Measurements from ENCODE around the gene ZNF507. TPM values are rescaled to one million over a fixed set of nuclear protein-coding genes. Genes with fewer than 3 reads are reported as not detected.

Gene ZNF507
- total RNA-seq, 1 experiment from 2014 or later = 31.1 TPM

DNA sequence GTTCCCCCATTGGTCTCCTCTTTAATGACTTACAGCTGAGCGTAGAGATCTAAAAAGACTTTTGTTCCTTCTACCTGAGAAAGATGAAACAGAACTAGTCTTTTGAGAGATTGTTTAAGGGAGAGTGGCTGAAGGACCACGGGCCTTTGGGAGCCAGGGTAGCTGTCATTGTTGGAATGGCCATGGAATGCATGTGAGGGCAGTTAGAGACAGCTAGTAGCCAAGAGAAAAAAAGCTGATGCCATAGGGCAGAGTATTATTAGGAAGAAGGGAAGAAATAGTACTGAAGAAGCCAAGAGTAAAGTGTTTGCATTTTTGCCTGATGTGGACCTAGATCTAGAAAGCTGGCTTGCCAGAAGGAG, 5.6 kb downstream of the ZNF507 start:
- Mint-ChIP-seq H3K36me3 (ENCODE audit: insufficient read depth in 1 of 3, low read depth in 3 of 3) (peaks cover 41 to 63% (median 63%) of the 10 kb centered on the region in 3 experiments; a peak in 6 of 7 replicates), H3K27ac (peak overlapping the region in 2 of 3 experiments; percentile 3 to 44; a peak in 3 of 7 replicates), H3K27me3 (ENCODE audit: low read depth) (no peaks in the 10 kb centered on the region), H3K9me3 (no peaks in the 10 kb centered on the region), H3K4me1 (peaks cover 2 to 5% of the 10 kb centered on the region in 2 experiments; a peak in 2 of 4 replicates), H3K4me3 (no peak overlapping the region)
- H4K8ac ChIP-seq (replicated peaks; ENCODE audit: insufficient read length, low read depth, low read length) = no peak overlapping the region
- H3K23ac ChIP-seq (ENCODE audit: insufficient read length, low read depth, low read length) = no peak overlapping the region
- H4K91ac ChIP-seq (ENCODE audit: insufficient read length, low read depth, low read length) = no peak overlapping the region
- no peak overlapping the region for H2BK15ac ChIP-seq (ENCODE audit: low read depth, low read length)
- no peaks in the 10 kb centered on the region for H3K9me3 ChIP-seq (ENCODE audit: control insufficient read depth, low read depth, low read length)
- H3T11ph ChIP-seq (ENCODE audit: low read length) = no peak overlapping the region
- H3K18ac ChIP-seq (ENCODE audit: insufficient read length, low read depth, low read length) = no peak overlapping the region
- no peaks in the 10 kb centered on the region for H3K4me1 ChIP-seq (ENCODE audit: insufficient read depth, low read length)
- no peaks in the 10 kb centered on the region for H3K23me2 ChIP-seq (ENCODE audit: insufficient read length, low read depth, low read length, poor library complexity, severe bottlenecking)
- no CpG with 5 or more reads among the region's 2 CpGs for WGBS (ENCODE audit: extremely low coverage, insufficient read length, low lambda C conversion rate)
- TF ChIP-seq, protein P1, sequence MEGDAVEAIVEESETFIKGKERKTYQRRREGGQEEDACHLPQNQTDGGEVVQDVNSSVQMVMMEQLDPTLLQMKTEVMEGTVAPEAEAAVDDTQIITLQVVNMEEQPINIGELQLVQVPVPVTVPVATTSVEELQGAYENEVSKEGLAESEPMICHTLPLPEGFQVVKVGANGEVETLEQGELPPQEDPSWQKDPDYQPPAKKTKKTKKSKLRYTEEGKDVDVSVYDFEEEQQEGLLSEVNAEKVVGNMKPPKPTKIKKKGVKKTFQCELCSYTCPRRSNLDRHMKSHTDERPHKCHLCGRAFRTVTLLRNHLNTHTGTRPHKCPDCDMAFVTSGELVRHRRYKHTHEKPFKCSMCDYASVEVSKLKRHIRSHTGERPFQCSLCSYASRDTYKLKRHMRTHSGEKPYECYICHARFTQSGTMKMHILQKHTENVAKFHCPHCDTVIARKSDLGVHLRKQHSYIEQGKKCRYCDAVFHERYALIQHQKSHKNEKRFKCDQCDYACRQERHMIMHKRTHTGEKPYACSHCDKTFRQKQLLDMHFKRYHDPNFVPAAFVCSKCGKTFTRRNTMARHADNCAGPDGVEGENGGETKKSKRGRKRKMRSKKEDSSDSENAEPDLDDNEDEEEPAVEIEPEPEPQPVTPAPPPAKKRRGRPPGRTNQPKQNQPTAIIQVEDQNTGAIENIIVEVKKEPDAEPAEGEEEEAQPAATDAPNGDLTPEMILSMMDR (conservative IDR thresholded peaks at IDR 0.05) = no peak
- H3K56ac ChIP-seq (ENCODE audit: insufficient read length, low read depth, low read length) = no peak overlapping the region
- no peak overlapping the region for H2BK5ac ChIP-seq (ENCODE audit: insufficient read length, low read length)
- no peak overlapping the region for H3K27ac ChIP-seq (ENCODE audit: insufficient read length, low read depth, low read length)
- H2BK12ac ChIP-seq (ENCODE audit: insufficient read length, low read depth, low read length) = no peak overlapping the region
- no peak overlapping the region for H2AFZ ChIP-seq (ENCODE audit: low read length)
- H3K27me3 ChIP-seq (ENCODE audit: insufficient read depth, low read length) = no peaks in the 10 kb centered on the region
- peaks cover 4% of the 10 kb centered on the region; the same call in 1 of the 2 replicates for H3K79me2 ChIP-seq (ENCODE audit: insufficient read depth, low read length)
- no peak overlapping the region for H3K9ac ChIP-seq (ENCODE audit: extremely low read depth, insufficient read length, low read length)
- no peak overlapping the region for H2BK120ac ChIP-seq (ENCODE audit: low read depth, low read length, poor library complexity, severe bottlenecking)
- no peak overlapping the region for H2BK20ac ChIP-seq (ENCODE audit: low read depth, low read length, poor library complexity, severe bottlenecking)
- no peak overlapping the region for H4K5ac ChIP-seq (ENCODE audit: insufficient read length, low read depth, low read length)
- no peak overlapping the region for H2AK5ac ChIP-seq (ENCODE audit: insufficient read length, low read length)
- H4K20me1 ChIP-seq (ENCODE audit: control insufficient read depth, insufficient read depth, insufficient read length) = no peaks in the 10 kb centered on the region
- no peak overlapping the region for H3K4ac ChIP-seq (ENCODE audit: low read depth, low read length)
- no peaks in the 10 kb centered on the region for H3K79me1 ChIP-seq (ENCODE audit: insufficient read depth, low read depth, low read length, poor library complexity, severe bottlenecking)
- H3K14ac ChIP-seq (ENCODE audit: insufficient read depth, low read length) = no peak overlapping the region
- no peak overlapping the region for H3K4me2 ChIP-seq (ENCODE audit: insufficient read depth, insufficient read length, low read length)
- no peak for DNase-seq

Data from H9 (cell line).